HEK293 (cell line): ENCODE data around the gene HABP4.

Experiments
- CTCF ChIA-PET: fragments of 350-600 bp; formaldehyde crosslinking; extraction: SDS; loops from one replicate; lab custom pipeline; 2021; ENCODE audit warnings: antibody characterized with exemption; lab: Yijun Ruan, JAX
- POLR2A ChIA-PET: fragments of 300-600 bp; formaldehyde crosslinking; extraction: SDS; loops from one replicate; lab custom pipeline; 2020; ENCODE audit warnings: antibody characterized with exemption, inconsistent platforms; lab: Yijun Ruan, JAX
- H3K27ac ChIP-seq: fragments of 200-500 bp; sonication (Bioruptor generic); 2 replicates; pipeline ENCODE4 v1.5.1; 2014; ENCODE audit warnings: low read depth, low read length, control low read depth, inconsistent platforms; ENCODE audit errors: extremely low read depth
- H3K36me3 ChIP-seq, 2 experiments: fragments of 200-500 bp in 1 of 2; sonication (Bioruptor generic) in 1 of 2; 1 replicate in 1 of 2; 2 replicates in 1 of 2; pipeline ENCODE4 v1.5.1; 2014 to 2017; ENCODE audit warnings: inconsistent platforms in 2 of 2, low read length in 2 of 2; ENCODE audit not compliant: control insufficient read depth in 2 of 2, insufficient read depth in 1 of 2
- H3K4me1 ChIP-seq: fragments of 200-500 bp; sonication (Bioruptor generic); 2 replicates; pipeline ENCODE4 v1.5.1; 2014; ENCODE audit warnings: mild to moderate bottlenecking, low read length, inconsistent platforms; ENCODE audit not compliant: control insufficient read depth, insufficient read depth
- H3K4me3 ChIP-seq: 2 replicates; pipeline ENCODE4 v1.5.1; 2011; ENCODE audit warnings: low read depth, mild to moderate bottlenecking, control low read depth, low read length, moderate library complexity
- H3K9me3 ChIP-seq: fragments of 200-500 bp; sonication (Bioruptor generic); 2 replicates; pipeline ENCODE4 v1.5.1; 2014; ENCODE audit warnings: low read depth, low read length, inconsistent platforms; ENCODE audit not compliant: control insufficient read depth, insufficient read depth
- PRDM2 ChIP-seq: fragments of 450-650 bp; formaldehyde crosslinking; IDR thresholded peaks from 2 replicates; pipeline ENCODE4 v1.5.1; 2016; ENCODE audit warnings: missing biosample characterization, missing genetic modification characterization, borderline replicate concordance
- PRDM6 ChIP-seq: fragments of 450-650 bp; formaldehyde crosslinking; IDR thresholded peaks from 2 replicates; pipeline ENCODE4 v1.5.1; 2017; ENCODE audit warnings: missing biosample characterization, missing genetic modification characterization
- RBAK ChIP-seq: fragments of 450-650 bp; formaldehyde crosslinking; IDR thresholded peaks from 2 replicates; pipeline ENCODE4 v1.5.1; 2016; ENCODE audit warnings: missing biosample characterization, missing genetic modification characterization
- SCRT1 ChIP-seq: fragments of 450-650 bp; formaldehyde crosslinking; IDR thresholded peaks from 2 replicates; pipeline ENCODE4 v1.5.1; 2016; ENCODE audit warnings: missing biosample characterization, missing genetic modification characterization, borderline replicate concordance
- ZBTB26 ChIP-seq: fragments of 450-650 bp; formaldehyde crosslinking; optimal IDR thresholded peaks from 2 replicates; pipeline ENCODE3; 2016; ENCODE audit warnings: missing biosample characterization, mild to moderate bottlenecking, missing genetic modification characterization
- ZBTB48 ChIP-seq: fragments of 450-650 bp; formaldehyde crosslinking; IDR thresholded peaks from 2 replicates; pipeline ENCODE4 v1.5.1; 2016; ENCODE audit warnings: missing biosample characterization, missing genetic modification characterization
- ZNF18 ChIP-seq: fragments of 450-650 bp; formaldehyde crosslinking; IDR thresholded peaks from 2 replicates; pipeline ENCODE4 v1.5.1; 2016; ENCODE audit warnings: missing biosample characterization, missing genetic modification characterization
- ZNF350 ChIP-seq: fragments of 450-650 bp; formaldehyde crosslinking; IDR thresholded peaks from 2 replicates; pipeline ENCODE4 v1.5.0; 2017; ENCODE audit warnings: missing biosample characterization, mild to moderate bottlenecking, missing genetic modification characterization
- ZNF37A ChIP-seq: fragments of 450-650 bp; IDR thresholded peaks from 2 replicates; pipeline ENCODE4 v1.5.1; 2018; ENCODE audit warnings: missing biosample characterization, missing genetic modification characterization
- ZNF416 ChIP-seq: fragments of 450-650 bp; formaldehyde crosslinking; IDR thresholded peaks from 2 replicates; pipeline ENCODE4 v1.5.1; 2016; ENCODE audit warnings: missing biosample characterization, missing genetic modification characterization
- ZNF639 ChIP-seq: fragments of 450-650 bp; formaldehyde crosslinking; IDR thresholded peaks from 2 replicates; pipeline ENCODE4 v1.5.1; 2016; ENCODE audit warnings: missing biosample characterization, missing genetic modification characterization
- ZNF660 ChIP-seq: fragments of 450-650 bp; IDR thresholded peaks from 2 replicates; pipeline ENCODE4 v1.5.1; 2018; ENCODE audit warnings: missing biosample characterization, mild to moderate bottlenecking, missing genetic modification characterization
- ZNF76 ChIP-seq: fragments of 450-650 bp; formaldehyde crosslinking; IDR thresholded peaks from 2 replicates; pipeline ENCODE4; 2016; ENCODE audit warnings: low read depth, missing biosample characterization, missing genetic modification characterization, borderline replicate concordance
- ZNF792 ChIP-seq: fragments of 450-650 bp; formaldehyde crosslinking; IDR thresholded peaks from 2 replicates; pipeline ENCODE4 v1.5.1; 2016; ENCODE audit warnings: missing biosample characterization, missing genetic modification characterization
- ZSCAN30 ChIP-seq: fragments of 450-650 bp; IDR thresholded peaks from 2 replicates; pipeline ENCODE4 v1.5.1; 2018; ENCODE audit warnings: missing biosample characterization, mild to moderate bottlenecking, missing genetic modification characterization, moderate library complexity

The HABP4 gene

GRCh38 chr9:96493757-96494156 is 43.8 kb downstream of the HABP4 start (continued):
- TF ChIP-seq ZNF18 (tag by site-specific recombination) (no peak), ZNF416 (tag by site-specific recombination) (no peak)

- CTCF ChIA-PET = interaction anchor here (0.6 kb wide), 1 partner anchor 387 kb away, joined by 4 read pairs; no protein-coding TSS in a partner anchor
- no peak overlapping the region for H3K4me3 ChIP-seq
- no peaks in the 10 kb centered on the region for H3K9me3 ChIP-seq
- POLR2A ChIA-PET = no interaction called here
- H3K4me1 ChIP-seq = no peaks in the 10 kb centered on the region
- no peak overlapping the region for H3K27ac ChIP-seq
- H3K36me3 ChIP-seq = peaks cover 0 to 39% of the 10 kb centered on the region in 2 experiments; a peak in 2 of 3 replicates
- TF ChIP-seq RBAK (tag by site-specific recombination) (no peak), PRDM6 (tag by site-specific recombination) (no peak), ZNF76 (no peak)
These were observed 44.3 kb downstream of the HABP4 start for GRCh38 chr9:96494215-96494800.

- no peak overlapping the region for H3K4me3 ChIP-seq
- POLR2A ChIA-PET = no interaction called here
- no peak for TF ChIP-seq ZNF639
- no peak for TF ChIP-seq ZNF660 (tag by site-specific recombination)
- TF ChIP-seq ZSCAN30 (tag by site-specific recombination) = no peak
- TF ChIP-seq ZNF37A (tag by site-specific recombination) = no peak
- no peak for TF ChIP-seq ZBTB48 (tag by site-specific recombination)
- TF ChIP-seq ZBTB26 (tag by site-specific recombination) = no peak
- TF ChIP-seq ZNF792 (tag by site-specific recombination) = no peak
- no peak for TF ChIP-seq ZNF350 (tag by site-specific recombination)
- TF ChIP-seq PRDM2 = no peak
- no peak for TF ChIP-seq SCRT1 (tag by site-specific recombination)
- CTCF ChIA-PET = no interaction called here
- H3K9me3 ChIP-seq = no peaks in the 10 kb centered on the region
- H3K36me3 ChIP-seq = peaks cover 0 to 28% of the 10 kb centered on the region in 2 experiments; a peak in 2 of 3 replicates
- H3K27ac ChIP-seq = no peak overlapping the region
- no peaks in the 10 kb centered on the region for H3K4me1 ChIP-seq
These were observed 45.4 kb downstream of the HABP4 start for GRCh38 chr9:96495341-96495740.
